GM18499 (cell line): ENCODE data around the gene NETO2.
"Not testable (repeated sequence)": the region's sequence is repeated elsewhere in the genome, so short reads cannot be mapped to it uniquely, and the experiment has no call there.

ENCODE experiments used
- ATAC-seq: cut with Tn5 transposase; IDR thresholded peaks from one replicate; pipeline ENCODE4 v1.9.1; 2021; ENCODE audit warnings: moderate number of reproducible peaks; ENCODE audit not compliant: insufficient read depth, unreplicated experiment

Gene NETO2

GRCh38 chr16:47143677-47144558, at the start of gene NETO2:
Gene NETO2, minus strand, starts transcription at chr16:47143945. Its CDS starts 333 bp downstream, at chr16:47143612.
- ATAC-seq = peak; percentile 21

GRCh38 chr16:47182318-47182717, 38.6 kb upstream of the NETO2 start:
- no peak for ATAC-seq

GRCh38 chr16:47181066-47181465, 37.3 kb upstream of the NETO2 start:
- not testable (repeated sequence) for ATAC-seq

GRCh38 chr16:47180073-47180472, 36.3 kb upstream of the NETO2 start:
- no peak for ATAC-seq

GRCh38 chr16:47175152-47175551, 31.4 kb upstream of the NETO2 start:
- ATAC-seq = no peak

- no peak for ATAC-seq
Measured at GRCh38 chr16:47162670-47163420, 19.1 kb upstream of the NETO2 start.

- no peak for ATAC-seq
Measured at GRCh38 chr16:47161464-47161863, 17.7 kb upstream of the NETO2 start.

GRCh38 chr16:47160422-47160821, 16.7 kb upstream of the NETO2 start:
- ATAC-seq = no peak

- ATAC-seq = no peak
Measured at GRCh38 chr16:47158992-47159391, 15.2 kb upstream of the NETO2 start.

- no peak for ATAC-seq
Measured at GRCh38 chr16:47156680-47157215, 13.0 kb upstream of the NETO2 start.

GRCh38 chr16:47152501-47152900, 8.8 kb upstream of the NETO2 start:
- ATAC-seq = not testable (repeated sequence)

- no peak for ATAC-seq
Measured at GRCh38 chr16:47150067-47150466, 6.3 kb upstream of the NETO2 start.

GRCh38 chr16:47144559-47144877, 773 bp upstream of the NETO2 start:
- ATAC-seq = no peak

- peak; percentile 28 for ATAC-seq
Measured at GRCh38 chr16:47142821-47143676, 696 bp downstream of the NETO2 start.

GRCh38 chr16:47142486-47142820, 1.3 kb downstream of the NETO2 start:
- no peak for ATAC-seq

- peak; percentile 64 for ATAC-seq
Measured at GRCh38 chr16:47141773-47142485, 1.8 kb downstream of the NETO2 start.

GRCh38 chr16:47140686-47141085, 3.1 kb downstream of the NETO2 start:
- ATAC-seq = no peak

GRCh38 chr16:47139561-47140185, 4.1 kb downstream of the NETO2 start:
- no peak for ATAC-seq

GRCh38 chr16:47137925-47138324, 5.8 kb downstream of the NETO2 start:
- ATAC-seq = not testable (repeated sequence)
